Sigmoid colon (tissue), 4 donors: Measurements from ENCODE around the gene IFNAR1.

Experiments used
- EP300 ChIP-seq, 4 donors: sonication (generic); formaldehyde crosslinking; IDR thresholded peaks; one replicate each; pipeline ENCODE4 v1.6.1; 2017; ENCODE audit warnings: antibody characterized with exemption in 4 of 4
- POLR2A ChIP-seq, 2 donors: fragments of 450-650 bp; IDR thresholded peaks; one replicate each; pipeline ENCODE4 v1.6.1; 2016; ENCODE audit warnings: antibody characterized with exemption in 2 of 2, mild to moderate bottlenecking in 2 of 2, moderate library complexity in 2 of 2
- POLR2AphosphoS5 ChIP-seq, 4 donors: sonication (generic); formaldehyde crosslinking; IDR thresholded peaks; one replicate each; pipeline ENCODE4 v1.6.1; 2017; ENCODE audit warnings: antibody characterized with exemption in 4 of 4
- TF ChIP-seq, protein P1 (sequence below), 4 experiments: fragments of 450-650 bp in 3 of 4; fragments of 200-600 bp in 1 of 4; IDR thresholded peaks; one replicate each; pipeline ENCODE4 v1.5.1; 2016 to 2019; ENCODE audit warnings: antibody characterized with exemption in 4 of 4, mild to moderate bottlenecking in 3 of 4, moderate library complexity in 2 of 4

DNA sequence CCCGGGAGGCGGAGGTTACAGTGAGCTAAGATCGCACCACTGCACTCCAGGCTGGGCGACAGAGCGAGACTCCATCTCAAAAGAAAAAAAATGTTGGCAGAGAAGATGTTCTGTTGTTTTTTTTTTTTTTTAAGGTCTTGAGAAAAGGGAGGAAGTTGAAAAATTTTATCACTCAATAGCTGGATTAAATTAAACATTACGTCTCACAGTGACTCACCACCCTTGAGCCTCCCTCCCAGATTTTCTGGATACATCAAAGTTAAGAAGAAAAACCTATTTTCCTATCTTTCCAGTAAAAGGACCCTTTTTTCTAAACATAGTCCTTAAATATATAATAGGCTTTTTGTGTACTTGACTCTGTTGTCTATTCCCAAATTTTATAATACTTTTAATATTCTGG, 35.5 kb downstream of the IFNAR1 start:
- TF ChIP-seq, protein P1, sequence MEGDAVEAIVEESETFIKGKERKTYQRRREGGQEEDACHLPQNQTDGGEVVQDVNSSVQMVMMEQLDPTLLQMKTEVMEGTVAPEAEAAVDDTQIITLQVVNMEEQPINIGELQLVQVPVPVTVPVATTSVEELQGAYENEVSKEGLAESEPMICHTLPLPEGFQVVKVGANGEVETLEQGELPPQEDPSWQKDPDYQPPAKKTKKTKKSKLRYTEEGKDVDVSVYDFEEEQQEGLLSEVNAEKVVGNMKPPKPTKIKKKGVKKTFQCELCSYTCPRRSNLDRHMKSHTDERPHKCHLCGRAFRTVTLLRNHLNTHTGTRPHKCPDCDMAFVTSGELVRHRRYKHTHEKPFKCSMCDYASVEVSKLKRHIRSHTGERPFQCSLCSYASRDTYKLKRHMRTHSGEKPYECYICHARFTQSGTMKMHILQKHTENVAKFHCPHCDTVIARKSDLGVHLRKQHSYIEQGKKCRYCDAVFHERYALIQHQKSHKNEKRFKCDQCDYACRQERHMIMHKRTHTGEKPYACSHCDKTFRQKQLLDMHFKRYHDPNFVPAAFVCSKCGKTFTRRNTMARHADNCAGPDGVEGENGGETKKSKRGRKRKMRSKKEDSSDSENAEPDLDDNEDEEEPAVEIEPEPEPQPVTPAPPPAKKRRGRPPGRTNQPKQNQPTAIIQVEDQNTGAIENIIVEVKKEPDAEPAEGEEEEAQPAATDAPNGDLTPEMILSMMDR (IDR thresholded peaks at IDR 0.05), result no peak
- TF ChIP-seq POLR2A (IDR thresholded peaks at IDR 0.05) (no peak), POLR2AphosphoS5 (IDR thresholded peaks at IDR 0.05) (no peak), EP300 (IDR thresholded peaks at IDR 0.05) (no peak)
